HEK293 (cell line): ENCODE data around the gene ARHGEF40.

Source experiments
- CTCF ChIP-seq: fragments of 450-650 bp; formaldehyde crosslinking; IDR thresholded peaks from 2 replicates; pipeline ENCODE4 v1.5.1; 2016; ENCODE audit warnings: missing biosample characterization, missing genetic modification characterization
- GLI4 ChIP-seq: fragments of 450-650 bp; formaldehyde crosslinking; IDR thresholded peaks from 2 replicates; pipeline ENCODE4 v1.5.1; 2016; ENCODE audit warnings: missing biosample characterization, missing genetic modification characterization
- YY1 ChIP-seq: fragments of 450-650 bp; formaldehyde crosslinking; IDR thresholded peaks from 2 replicates; pipeline ENCODE4 v1.5.1; 2018; ENCODE audit warnings: missing biosample characterization, missing genetic modification characterization
- ZNF280D ChIP-seq: fragments of 450-650 bp; formaldehyde crosslinking; IDR thresholded peaks from 2 replicates; pipeline ENCODE4 v1.5.1; 2016; ENCODE audit warnings: missing biosample characterization, missing genetic modification characterization
- ZNF37A ChIP-seq: fragments of 450-650 bp; IDR thresholded peaks from 2 replicates; pipeline ENCODE4 v1.5.1; 2018; ENCODE audit warnings: missing biosample characterization, missing genetic modification characterization
- ZNF394 ChIP-seq: fragments of 450-650 bp; formaldehyde crosslinking; IDR thresholded peaks from 2 replicates; pipeline ENCODE4 v1.5.1; 2016; ENCODE audit warnings: missing biosample characterization, missing genetic modification characterization, mild to moderate bottlenecking, moderate library complexity, borderline replicate concordance
- ZNF555 ChIP-seq: fragments of 450-650 bp; formaldehyde crosslinking; conservative IDR thresholded peaks from 2 replicates; pipeline ENCODE4 v1.5.1; 2017; ENCODE audit warnings: missing biosample characterization, mild to moderate bottlenecking, missing genetic modification characterization, inconsistent platforms
- ZNF707 ChIP-seq: fragments of 450-650 bp; formaldehyde crosslinking; IDR thresholded peaks from 2 replicates; pipeline ENCODE4 v1.5.1; 2016; ENCODE audit warnings: missing biosample characterization, missing genetic modification characterization

- TF ChIP-seq ZNF555 (tag by site-specific recombination), result no peak
- TF ChIP-seq GLI4 (tag by site-specific recombination), result no peak
- TF ChIP-seq CTCF (tag by site-specific recombination), result no peak
- TF ChIP-seq ZNF280D (tag by site-specific recombination), result no peak
- TF ChIP-seq ZNF707, result no peak
- no peak for TF ChIP-seq ZNF37A (tag by site-specific recombination)
- no peak for TF ChIP-seq ZNF394
- TF ChIP-seq YY1, result no peak
These were observed 31.8 kb downstream of the ARHGEF40 start for GRCh38 chr14:21101802-21102413.
